ENCODE measurements around the gene SH3RF3.

The SH3RF3 gene

DNA sequence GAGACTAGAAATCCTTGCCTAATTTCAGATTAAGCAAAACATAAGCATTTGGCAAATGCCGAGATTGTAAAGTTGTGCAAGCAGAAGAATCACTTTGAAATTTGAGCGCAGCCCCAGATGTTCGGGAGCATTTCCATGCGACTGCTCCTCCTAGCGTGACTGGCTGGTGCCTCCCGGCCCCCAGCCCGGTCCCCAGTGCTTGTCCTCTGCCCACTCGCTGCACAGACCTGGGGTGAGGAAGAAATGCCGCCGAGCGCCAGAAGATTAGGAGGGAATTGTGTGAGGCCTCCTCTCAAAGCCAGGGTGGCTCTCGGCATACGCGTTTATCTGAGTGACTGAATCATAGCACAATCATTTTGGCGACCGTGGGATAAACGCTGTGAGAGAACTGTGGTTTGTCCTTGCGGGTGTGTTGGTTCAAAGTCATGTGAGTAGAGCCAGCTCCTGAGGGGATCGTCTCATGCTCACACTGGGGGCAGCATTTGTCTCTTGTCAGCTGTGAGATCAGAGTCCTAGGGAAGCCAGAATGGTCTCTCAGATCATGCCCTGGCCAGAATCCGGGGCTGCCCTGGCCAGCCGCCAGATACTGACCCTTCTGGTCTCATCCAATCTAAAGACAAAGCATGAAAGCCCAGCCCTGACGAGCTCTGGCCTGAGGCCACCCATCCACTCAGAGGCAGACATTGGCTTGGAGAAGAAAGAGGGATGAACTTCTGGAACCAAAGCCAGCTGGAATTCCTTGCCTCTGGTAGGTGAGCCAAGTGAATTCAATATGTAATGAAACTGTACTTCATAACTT lies 189.3 kb downstream of the SH3RF3 start:
- no peak for DNase-seq

DNA sequence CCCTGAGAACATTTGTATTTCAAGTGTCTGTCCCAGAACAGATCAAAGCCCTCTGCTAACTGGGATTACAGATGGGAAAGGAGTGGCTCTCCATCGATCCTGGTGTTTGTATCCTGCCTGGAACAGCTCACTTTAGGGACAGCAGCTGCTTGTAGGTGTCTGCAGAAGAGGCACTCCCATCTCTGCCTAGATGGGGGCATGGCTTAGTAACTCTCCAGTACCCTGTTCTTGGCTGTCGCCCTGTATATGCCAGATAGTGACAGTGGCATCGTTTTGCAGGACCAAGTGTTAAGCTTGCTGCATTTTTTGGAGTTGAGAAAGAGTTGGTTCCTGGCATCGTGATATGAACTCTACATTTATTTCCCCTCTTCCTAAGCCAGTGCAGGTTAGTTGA lies 189.9 kb downstream of the SH3RF3 start:
- DNase-seq, result no peak

DNA sequence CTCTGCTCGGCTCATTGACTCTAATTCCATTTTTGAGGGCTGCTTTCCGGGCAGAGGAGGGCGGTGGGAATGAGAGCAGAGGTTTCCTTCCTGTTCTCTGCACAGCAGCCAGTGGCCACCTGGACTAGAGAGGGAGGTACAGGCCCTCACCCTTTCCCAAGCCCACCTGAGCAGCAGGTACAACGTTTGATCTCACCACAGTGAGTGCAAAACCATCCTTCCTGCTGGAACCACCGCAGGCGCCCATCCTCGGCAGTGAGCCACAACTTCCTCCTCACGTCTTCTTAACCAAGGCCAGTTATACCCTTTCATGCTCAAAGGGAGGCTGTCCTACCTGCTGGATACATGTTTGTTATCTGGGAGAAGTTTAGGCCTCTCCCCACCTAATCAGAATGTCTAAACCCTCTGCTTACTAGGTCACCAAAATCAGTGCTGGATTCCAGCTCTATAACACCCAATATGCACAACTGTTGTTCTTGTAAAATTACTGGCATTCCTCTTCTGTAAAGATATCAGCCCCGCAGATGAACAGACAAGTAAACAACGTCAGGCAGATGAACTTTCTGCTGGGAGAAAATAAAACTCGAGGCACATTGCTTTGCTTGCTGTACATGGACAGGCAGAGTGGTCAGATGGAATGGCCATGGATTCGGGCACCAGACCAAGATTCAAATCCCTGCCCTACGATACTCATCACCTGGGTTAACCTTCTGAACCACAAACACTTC lies 191.4 kb downstream of the SH3RF3 start:
- no peak for DNase-seq

DNA sequence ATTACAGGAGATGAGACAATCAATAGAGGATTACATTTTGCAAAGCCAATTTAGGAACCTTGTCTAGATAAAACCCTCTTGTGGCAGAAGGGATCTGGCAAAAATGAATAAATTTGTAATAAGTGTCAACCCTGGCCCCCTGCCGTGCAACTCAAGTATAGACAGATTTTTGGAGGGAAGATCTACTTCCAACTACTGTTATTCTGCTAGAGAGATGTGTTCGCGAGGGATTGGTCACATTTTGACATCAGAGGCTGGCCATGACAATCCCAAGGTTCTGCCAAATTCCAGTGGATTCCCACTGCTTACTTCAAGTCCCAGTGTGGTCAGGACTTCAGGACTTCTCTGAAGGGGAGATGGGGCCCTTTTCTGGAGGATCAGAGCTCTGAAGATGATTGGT lies 192.6 kb downstream of the SH3RF3 start:
- no peak for DNase-seq

DNA sequence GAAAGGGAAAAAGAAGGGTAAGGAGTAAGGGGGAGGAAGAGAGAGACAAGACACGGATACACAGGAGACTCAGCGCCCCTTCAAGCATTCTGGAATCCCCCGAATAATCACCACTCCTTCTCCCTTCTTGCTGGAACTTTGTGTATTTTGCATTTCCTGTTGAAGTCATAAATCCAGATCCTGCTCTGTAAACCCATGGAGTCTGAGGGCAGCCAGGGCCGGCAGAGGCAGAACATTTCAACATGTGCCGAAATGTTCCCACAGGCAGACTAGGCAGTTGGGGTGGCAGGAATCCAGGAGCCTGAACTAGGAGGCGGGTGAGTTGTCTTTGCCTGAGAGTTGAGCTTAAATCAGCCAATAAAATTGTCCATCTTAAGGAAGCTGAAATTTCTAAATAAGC lies 193.1 kb downstream of the SH3RF3 start:
- DNase-seq, result no peak

DNA sequence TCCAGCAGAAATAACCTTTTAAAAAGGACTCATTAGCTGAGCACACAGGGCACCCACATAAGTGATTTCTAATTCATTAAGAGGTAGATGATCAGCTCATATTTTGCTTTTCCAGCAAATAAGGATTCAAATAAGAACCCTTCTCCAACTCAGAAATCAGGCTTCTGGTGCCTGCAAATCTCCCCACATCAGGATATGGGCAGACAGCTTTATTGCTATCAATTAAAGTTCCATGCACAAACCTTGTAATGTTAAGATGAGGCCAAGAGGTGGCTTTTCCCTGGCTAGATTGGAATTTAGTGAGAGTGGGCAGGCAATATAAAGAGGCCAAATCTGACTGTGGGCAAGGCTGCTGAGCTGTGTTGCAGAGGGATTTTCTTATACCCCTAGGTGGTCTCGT lies 193.6 kb downstream of the SH3RF3 start:
- no peak for DNase-seq

DNA sequence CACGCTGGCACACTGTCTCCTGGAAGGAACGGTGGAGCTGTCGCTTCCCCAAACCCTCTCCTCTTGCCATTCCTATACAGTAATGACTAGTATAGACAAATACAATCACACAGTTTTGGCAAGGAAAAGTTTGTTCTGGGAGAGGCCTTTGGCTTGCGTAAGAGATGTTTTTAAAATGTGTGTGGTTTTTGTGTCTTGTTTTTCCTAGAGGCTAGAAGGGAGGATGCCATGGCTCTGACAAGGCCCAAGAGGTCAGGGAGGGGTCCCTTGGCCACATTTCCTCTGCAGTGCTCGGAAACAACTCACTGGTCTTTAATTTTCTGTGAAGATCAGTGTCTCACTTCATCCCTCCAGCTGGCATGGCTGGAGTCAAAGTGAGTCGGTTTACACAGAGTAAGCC lies 195.9 kb downstream of the SH3RF3 start:
- DNase-seq, result no peak

DNA sequence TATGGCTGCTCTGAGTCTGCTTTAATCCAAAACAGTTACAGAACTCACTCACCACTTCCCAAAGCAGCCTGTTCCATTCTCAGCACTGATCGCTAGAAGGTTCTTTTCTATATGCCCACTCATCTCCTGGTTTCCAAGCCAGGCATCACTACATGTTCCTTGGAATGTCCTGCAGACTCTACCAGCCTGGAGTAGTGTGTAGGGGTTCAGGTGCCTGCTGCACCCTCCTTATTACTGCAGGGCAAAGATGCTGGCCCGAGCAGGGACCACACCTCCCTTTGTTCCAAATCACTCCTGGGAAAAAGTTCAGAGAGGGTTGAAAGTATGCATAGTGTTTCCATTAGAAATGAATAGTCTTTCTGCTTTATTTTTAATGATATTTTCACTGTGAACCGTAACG lies 196.6 kb downstream of the SH3RF3 start:
- no peak for DNase-seq

DNA sequence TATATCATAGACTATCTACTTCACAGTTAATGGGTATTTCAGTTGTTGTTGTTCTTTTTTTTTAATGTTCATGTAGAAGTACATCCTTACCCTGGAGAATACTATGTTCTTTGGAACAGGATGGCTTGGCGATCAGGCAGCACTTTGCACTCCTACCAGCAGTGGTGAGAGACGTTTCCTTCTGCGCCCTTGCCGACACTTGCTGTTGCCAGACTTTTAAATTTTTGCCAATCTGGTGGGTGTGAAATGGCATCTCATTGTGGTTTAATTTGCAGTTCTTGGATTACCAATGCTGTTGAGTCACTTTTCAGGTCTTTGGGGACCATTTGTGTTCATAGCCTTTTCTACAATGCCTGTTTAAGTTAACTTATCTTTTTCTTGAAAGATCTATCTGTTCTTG lies 197.3 kb downstream of the SH3RF3 start:
- no peak for DNase-seq

DNA sequence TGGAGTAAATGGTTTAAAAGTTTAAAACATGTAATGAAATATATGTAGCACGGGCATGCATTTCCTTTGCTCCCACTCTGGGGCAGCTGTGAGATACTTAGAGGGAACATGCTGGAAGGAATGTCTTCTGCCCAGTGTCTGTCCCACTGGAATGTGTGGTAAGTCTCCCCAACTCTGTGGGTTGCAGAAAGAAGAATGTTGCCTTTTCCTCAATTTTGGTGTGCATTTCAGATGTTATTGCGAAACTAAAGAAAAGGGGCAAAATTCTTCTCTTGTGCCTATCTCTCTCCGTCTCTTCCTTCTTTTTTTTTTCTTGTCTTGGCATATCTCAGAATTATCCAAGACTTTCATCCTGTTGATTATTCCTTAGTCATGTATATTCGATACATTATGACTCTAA lies 201.1 kb downstream of the SH3RF3 start:
- no peak for DNase-seq

DNA sequence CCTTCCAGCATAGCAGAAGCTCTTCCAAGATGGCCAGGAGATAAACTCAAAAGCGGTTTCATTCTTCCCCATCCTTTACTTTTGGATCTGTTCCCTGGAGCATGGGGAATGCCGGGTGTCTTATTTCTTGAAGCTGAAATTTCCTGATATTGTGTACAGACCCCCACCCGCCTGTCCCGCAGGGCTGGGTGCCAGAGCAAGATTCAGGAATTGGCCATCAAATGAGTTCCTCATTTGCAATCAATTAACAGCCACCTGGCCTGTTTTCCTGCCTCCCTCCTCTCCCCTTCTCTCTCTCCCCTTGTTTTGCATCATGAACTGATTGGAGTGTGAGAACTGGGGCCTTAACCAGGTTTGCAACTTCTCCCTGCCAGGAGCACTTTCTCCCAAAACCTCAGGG lies 202.1 kb downstream of the SH3RF3 start:
- DNase-seq, result no peak

DNA sequence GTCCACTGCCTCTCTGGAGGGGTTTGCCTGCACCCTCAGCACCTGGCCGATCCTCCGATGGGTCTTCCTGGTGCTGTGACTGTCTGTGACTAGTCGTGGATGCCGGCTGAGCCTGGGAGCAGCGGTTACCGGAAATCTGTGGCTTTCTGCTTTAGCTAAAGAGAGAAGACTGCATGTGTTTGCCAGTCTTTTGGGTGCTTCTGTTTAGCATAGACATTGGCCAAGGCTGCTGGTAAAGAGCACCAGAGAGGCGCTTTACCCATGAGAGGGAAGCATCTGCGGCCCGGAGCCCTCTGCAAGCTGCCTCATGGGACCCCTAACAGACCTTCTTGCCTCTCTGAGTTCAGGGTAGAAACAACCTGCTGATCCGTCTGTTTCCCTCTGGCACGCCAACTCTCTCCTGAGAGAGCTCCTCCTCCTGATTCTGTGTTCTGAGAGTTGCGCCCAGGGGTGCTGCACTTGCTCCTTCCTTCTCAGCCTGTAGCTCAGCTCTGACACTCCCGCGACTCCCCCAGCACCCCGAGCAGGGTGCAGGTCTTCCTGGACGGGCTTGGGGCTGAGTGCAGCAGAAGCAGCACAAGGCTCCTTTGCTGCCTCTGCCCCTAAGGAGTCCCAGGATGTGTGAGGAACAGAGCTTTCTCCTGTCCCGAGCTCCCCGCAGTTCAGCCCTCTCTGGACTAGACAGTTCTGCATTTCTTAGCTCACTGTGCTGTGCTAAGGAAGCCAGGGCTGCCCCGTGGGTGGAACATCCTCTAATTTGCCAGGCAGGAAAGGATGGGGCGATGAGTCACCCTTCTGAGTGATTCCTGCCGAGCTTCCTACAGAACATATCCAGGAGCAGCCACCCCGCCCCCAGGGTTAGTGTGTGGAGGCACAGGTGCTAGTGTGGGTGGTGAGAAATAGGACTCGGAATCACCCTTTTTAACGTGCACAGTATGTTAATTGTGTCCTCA lies 203.2 kb downstream of the SH3RF3 start:
- peak in 1 of 5 experiments; percentile 65 for DNase-seq

DNA sequence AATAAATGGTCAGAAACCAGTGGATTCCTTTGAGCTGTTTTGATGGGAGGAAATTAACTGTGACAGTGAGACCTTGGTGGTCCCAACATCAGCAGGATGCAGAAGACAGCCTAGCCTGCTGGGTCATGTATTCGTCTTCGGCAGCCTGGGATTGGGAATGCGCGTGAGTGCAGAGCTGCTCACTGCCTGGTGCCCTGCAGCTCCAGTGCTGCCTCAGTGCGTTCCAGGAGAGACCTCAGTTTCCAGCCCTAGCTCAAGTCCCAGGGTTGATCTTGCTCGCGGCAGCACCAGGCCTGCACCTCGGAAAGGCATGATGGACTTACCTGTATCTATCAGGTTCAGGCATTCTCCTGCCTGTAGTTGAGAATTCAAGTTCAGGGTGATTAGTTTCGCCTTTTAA lies 203.9 kb downstream of the SH3RF3 start:
- DNase-seq, result no peak

DNA sequence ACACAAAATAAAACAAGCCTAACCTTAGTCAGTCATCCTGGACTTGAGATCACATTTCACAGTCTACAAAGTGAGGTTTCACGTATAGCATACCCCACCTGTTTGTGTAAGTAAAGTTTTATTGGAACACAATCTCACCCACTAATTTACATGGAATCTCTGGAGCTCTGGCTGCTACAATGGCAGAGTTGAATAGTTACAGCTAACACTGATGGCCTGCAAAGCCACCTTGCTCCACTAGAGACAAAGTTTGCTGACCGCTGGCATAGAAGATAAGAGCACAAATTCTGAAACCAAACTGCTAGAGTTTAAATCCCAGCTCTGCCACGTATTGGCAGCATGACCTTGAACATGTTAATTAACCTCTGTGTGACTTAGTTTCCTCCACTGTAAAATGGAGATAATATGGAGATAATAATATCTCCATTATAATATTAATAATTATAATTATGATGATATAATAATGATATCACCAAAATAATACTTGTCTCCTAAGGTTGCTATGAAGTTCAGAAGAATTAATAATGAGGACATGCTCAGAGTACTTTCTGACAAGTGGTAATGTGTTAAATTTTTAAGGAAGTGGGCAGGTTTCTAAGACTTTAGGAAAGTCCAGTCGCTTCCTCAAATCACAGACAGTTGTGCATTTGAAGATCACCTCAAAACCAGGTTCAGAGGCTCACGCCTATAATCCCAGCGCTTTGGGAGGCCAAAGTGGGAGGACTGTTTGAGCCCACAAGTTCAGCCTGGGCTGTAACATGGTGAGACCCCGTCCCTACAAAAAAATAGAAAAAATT lies 204.6 kb downstream of the SH3RF3 start:
- no peak for DNase-seq

DNA sequence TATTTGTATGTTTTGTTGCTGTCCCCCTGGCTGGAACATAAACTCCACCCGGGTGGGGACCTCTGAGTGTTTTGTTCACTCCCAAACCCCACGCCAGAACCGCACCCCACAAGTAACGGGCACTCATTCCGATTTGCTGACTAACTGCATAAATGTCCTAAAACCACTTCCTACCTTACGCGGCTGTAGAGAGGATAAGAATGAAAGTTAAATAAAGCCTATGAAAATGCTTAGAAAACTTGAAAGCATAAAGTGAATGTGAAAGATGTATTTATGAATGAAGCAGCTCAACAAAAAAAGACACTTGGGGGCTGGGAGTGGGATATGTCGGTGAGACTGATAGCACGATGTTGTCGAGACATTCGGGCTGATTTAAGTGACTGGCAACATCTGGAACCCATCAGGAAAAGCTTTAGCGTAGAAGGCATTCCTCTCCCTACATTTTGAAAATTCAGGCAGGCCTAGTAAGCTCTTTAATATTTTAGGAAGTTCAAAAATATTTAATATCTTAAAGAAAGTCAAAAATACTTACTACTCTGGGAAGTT lies 206.7 kb downstream of the SH3RF3 start:
- DNase-seq, result peak in 1 of 5 experiments; percentile 71

DNA sequence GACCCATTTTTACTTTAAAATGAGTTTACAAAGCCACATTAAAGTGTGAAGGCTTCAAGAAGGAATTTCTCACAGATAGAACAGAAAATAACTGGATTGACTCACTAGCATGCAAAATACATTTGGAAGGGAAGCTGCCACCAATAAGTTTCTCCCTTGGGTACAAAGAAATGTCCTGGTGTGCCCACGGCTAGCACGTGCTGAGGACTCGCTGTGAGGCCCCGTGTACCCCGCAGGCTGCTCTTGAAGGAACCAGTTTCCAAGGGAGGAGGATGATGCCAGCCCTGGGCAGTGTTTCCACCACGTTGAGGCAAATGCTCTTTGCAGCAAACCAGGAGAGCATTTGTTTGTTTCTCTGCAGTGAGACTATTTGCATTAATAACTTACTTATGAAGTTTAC lies 207.3 kb downstream of the SH3RF3 start:
- DNase-seq, result no peak

DNA sequence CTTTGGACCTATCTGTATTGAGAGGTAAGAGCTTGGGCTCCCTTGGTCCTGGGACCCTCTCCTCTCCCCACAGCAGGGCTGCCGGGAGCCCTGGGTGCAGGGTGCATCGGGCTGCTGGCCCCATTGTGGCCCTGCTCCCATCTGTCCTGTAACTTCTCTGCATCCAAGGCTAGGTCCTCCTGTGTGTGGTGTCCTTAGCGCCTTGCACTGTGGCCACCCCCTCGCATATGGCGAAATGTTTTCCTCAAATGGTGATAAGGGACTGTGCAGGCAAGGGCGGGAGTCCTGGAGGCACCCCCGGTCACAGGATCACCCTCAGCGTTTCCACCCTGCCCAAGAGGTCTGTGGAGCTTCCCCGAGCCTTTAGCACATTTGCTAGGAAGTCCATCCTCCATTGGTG lies 208.2 kb downstream of the SH3RF3 start:
- DNase-seq, result no peak

DNA sequence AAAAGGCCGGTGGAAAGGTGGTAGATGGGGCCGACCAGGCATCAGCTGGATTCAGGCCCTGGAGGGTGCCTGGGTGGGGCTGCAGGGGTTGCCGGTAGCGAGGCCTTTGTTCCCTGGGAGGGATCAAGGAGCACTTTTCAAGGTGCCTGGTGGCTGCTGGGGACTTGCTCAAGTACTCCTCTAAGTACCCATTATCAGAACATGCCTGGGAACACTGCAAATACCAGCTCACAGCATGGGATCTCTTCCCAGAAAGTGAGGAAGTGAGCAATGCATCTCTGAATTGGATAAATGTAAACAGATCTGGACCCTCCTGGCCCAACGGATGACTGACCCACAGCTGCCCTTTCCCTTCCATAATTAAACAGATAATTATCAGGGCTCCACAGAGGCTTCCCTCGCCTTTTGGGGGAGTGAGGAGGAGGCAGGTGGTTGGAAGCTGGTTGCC lies 210.5 kb downstream of the SH3RF3 start:
- no peak for DNase-seq

DNA sequence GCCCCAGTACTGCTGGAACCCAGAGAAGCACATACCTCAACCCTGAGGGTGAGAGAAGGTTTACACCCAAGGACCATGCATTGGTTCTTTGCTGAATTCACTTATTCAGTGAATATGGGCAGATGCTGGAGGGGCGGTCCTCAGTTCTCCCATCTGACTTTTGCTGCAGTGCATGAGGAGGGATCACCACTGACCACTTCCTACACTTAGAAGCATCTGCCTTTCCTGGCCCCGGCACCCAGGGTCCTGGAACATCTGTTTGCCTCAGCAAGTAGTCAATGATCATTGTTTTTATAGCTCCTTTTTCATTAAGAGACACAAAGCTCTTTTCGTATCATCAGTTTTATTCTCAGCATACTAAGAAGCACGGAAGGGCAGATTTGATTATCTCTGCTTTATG lies 211.4 kb downstream of the SH3RF3 start:
- no peak for DNase-seq

DNA sequence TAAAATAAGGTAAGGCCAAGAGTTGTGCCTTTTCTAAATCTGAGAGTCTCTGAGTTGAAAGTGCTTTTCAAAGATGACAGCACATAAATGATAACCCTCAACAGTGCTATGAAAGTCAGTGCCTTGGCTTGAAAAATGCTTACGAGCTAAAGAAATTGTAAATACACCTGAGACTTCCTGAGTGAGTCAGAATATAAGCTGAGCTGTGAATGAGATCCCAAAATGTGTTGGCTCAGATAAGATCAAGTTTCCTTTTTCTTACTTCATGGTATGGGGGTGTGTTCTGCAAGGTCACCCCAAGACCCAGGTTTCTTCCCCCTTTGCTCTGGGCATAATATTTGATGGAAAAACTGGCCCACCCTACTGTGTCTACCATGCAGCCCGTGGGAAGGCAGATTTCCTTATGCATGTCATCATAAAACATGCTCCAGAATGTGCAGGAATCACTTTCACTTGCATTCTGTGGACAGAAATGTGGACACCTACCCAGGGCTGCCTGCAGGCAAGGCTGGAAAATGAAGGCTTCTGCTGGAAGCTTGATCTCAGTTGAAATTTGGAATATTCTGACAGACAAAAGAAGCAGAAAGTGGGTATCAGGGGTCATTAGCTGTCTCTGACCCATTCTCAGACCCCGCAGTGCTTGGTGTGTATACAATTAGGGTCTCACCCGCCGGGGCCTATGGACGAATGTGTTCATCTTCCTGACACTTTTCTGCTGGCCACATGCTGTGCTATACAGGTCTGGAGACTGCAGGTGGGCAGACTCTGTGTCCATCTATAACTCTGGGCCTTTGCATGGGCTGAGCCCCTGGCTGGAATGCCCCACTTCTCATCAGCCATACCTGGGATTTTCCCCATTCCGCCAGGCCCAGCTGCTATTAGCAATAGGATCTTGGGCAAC lies 212.6 kb downstream of the SH3RF3 start:
- peak in 1 of 5 experiments; percentile 40 for DNase-seq
